ENCODE results near the gene RASA1. TPM values are rescaled to one million over a fixed set of nuclear protein-coding genes. Genes with fewer than 3 reads are reported as not detected.
"Not testable (repeated sequence)": the region's sequence is repeated elsewhere in the genome, so short reads cannot be mapped to it uniquely, and the experiment has no call there.

The RASA1 gene
- polyA plus RNA-seq, 1 experiment = 19.8 TPM

DNA sequence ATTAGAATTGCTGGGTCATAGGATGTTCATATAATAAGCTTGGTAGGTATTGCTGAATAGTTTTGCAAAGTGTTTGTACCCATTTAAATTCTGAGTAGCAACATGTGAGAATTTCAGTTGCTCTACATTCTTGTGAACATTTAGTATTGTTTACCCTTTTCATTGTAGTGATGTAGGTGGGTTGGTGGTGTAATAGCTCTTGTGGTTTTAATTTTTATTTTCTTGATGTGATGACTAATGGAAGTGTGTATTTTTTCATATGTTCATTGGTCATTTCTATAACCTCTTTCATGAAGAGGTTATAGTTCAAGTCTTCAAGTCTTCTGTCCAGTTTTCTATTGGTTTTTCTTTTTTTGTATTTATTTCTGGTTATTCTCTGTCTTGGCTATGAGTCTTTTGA, 34.4 kb downstream of the RASA1 start:
- TF ChIP-seq, protein P1, sequence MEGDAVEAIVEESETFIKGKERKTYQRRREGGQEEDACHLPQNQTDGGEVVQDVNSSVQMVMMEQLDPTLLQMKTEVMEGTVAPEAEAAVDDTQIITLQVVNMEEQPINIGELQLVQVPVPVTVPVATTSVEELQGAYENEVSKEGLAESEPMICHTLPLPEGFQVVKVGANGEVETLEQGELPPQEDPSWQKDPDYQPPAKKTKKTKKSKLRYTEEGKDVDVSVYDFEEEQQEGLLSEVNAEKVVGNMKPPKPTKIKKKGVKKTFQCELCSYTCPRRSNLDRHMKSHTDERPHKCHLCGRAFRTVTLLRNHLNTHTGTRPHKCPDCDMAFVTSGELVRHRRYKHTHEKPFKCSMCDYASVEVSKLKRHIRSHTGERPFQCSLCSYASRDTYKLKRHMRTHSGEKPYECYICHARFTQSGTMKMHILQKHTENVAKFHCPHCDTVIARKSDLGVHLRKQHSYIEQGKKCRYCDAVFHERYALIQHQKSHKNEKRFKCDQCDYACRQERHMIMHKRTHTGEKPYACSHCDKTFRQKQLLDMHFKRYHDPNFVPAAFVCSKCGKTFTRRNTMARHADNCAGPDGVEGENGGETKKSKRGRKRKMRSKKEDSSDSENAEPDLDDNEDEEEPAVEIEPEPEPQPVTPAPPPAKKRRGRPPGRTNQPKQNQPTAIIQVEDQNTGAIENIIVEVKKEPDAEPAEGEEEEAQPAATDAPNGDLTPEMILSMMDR (IDR thresholded peaks at IDR 0.05; ENCODE audit: insufficient read depth, low read depth, low read length) = no peak
- Histone ChIP-seq H3K4me3 (ENCODE audit: low read depth, low read length) (no peak overlapping the region), H3K36me3 (ENCODE audit: control insufficient read depth, insufficient read depth, low read length) (no peaks in the 10 kb centered on the region; the same call in 1 of the 2 replicates), H3K27me3 (ENCODE audit: control insufficient read depth, insufficient read depth, low read length) (no peaks in the 10 kb centered on the region)
- CTCF ChIA-PET = no interaction called here
- POLR2A ChIA-PET = no interaction called here
- peak; percentile 17 for DNase-seq (ENCODE audit: low read depth)

DNA sequence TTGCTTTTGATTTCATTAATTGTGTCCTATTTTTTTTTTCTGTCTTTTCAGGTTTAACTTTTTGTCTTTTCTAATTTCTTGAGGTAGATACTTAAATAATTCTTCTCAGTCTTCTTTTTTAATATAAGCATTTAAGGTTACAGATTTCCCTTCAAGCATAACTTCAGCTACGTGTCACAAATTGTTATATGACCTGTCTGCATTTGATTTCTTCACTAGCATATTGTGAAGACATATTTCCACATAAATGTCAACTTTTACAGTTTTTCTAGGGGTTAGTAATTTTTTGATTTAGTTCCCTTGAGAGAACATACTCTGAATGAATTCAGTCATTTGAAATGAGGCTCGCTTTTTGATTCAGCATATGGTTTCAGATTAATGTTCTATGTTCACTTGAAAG, 35.6 kb downstream of the RASA1 start:
- TF ChIP-seq, protein P1 (IDR thresholded peaks at IDR 0.05; ENCODE audit: insufficient read depth, low read depth, low read length) = no peak
- no peak for DNase-seq (ENCODE audit: low read depth)
- CTCF ChIA-PET = interaction anchor here (0.7 kb wide), 1 partner anchor 10 kb away, joined by 3 read pairs; no protein-coding TSS in a partner anchor
- POLR2A ChIA-PET = no interaction called here
- Histone ChIP-seq H3K36me3 (ENCODE audit: control insufficient read depth, insufficient read depth, low read length) (no peaks in the 10 kb centered on the region; the same call in 1 of the 2 replicates), H3K4me3 (ENCODE audit: low read depth, low read length) (no peak overlapping the region), H3K27me3 (ENCODE audit: control insufficient read depth, insufficient read depth, low read length) (no peaks in the 10 kb centered on the region)

DNA sequence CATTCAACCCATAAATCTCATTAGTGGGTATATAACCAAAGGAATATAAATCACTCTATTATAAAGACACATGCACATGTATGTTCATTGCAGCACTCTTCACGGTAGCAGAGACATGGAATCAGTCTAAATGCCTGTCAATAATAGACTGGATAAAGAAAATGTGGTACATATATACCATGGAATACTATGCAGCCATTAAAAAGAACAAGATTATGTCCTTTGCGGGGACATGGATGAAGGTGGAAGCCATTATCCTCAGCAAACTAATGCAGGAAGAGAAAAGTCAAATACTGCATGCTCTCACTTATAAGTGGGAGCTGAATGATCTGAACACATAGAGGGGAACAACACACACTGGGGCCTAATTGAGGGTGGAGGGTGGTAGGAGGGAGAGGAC, 38.4 kb downstream of the RASA1 start:
- CTCF ChIA-PET; DNase-seq (ENCODE audit: low read depth); H3K27me3 ChIP-seq (ENCODE audit: control insufficient read depth, insufficient read depth, low read length); H3K36me3 ChIP-seq (ENCODE audit: control insufficient read depth, insufficient read depth, low read length); POLR2A ChIA-PET; H3K4me3 ChIP-seq (ENCODE audit: low read depth, low read length): not testable (repeated sequence)

DNA sequence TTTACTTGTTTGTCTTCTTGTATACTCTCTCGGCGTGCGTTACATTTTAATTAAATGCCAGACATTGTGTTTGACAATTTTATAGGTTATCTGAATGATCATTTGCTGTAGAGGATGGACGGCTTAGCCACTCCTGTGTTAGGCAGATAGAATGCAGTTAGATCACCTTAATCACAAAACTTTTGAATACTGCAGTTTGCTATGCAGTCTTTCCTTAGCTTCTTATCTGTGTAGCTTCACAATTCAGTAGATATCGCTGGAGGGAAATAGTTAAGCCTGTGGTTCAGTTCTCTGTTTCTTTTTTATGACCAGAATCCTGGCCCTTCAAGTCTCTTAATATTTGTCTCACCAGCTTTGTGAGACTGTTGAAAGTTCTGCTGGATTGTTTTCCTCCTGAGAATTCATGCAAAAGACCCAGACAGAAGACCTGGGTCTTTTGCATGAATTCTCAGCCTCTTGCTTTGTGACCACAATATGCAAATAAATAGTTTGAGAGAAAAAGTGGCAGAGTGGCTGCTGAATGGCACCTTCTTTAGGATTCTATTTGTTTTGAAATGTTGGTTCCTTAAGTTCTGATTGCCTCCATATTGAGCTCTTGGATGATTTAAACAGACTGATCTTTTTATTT, 40.2 kb downstream of the RASA1 start:
- TF ChIP-seq, protein P1 (IDR thresholded peaks at IDR 0.05; ENCODE audit: insufficient read depth, low read depth, low read length) = no peak
- ChIA-PET CTCF (no interaction called here), POLR2A (no interaction called here)
- H3K4me3 ChIP-seq (ENCODE audit: low read depth, low read length) = no peak overlapping the region
- no peaks in the 10 kb centered on the region for H3K36me3 ChIP-seq (ENCODE audit: control insufficient read depth, insufficient read depth, low read length)
- DNase-seq (ENCODE audit: low read depth) = no peak
- no peaks in the 10 kb centered on the region for H3K27me3 ChIP-seq (ENCODE audit: control insufficient read depth, insufficient read depth, low read length)

DNA sequence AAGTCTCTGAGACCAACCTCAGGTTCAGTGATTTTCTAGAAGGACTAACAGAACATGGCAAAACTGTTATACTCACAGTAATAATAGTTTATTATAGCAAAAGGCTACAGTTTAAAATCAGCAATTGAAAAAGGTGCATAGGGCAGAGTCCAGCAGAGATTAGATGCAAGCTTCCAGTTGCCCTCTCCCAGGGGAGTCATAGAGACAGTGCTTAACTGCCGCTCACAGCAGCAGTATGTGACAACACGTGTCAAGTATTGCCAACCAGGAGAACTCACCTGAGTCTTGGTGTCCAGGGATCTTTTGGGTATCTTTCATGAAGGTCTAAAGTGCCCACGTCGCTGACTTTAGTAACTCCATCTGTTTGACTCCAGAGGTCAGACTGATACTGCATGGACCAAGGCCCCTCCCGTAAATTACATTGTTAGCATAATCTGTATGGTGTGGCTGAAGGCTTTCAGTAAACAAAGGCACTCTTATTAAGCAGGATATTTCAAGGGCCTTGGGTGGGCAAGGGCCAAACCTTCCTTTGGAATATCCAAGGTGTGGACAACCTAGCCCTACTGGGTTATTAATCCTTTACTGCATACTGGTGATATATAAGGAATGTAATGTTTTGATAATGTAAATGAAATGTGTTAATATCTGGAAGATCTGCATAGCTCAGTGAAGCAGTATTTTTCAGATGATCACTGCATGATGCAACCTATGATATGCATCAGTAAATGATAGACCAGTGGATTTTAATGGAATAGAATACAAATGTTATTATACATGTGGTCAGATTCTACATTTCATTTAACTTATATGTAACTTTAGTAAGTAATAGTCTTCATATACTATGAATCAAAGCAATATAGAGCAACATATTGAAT, 44.0 kb downstream of the RASA1 start:
- no peak for DNase-seq (ENCODE audit: low read depth)
- H3K4me3 ChIP-seq (ENCODE audit: low read depth, low read length) = no peak overlapping the region
- H3K36me3 ChIP-seq (ENCODE audit: control insufficient read depth, insufficient read depth, low read length) = no peaks in the 10 kb centered on the region
- CTCF ChIA-PET = no interaction called here
- POLR2A ChIA-PET = interaction anchor here (0.6 kb wide), 1 partner anchor 216 kb away, joined by 5 read pairs; no protein-coding TSS in a partner anchor
- H3K27me3 ChIP-seq (ENCODE audit: control insufficient read depth, insufficient read depth, low read length) = no peaks in the 10 kb centered on the region
- TF ChIP-seq, protein P1 (IDR thresholded peaks at IDR 0.05; ENCODE audit: insufficient read depth, low read depth, low read length) = no peak
